ENCODE results near the gene FMO4.

The FMO4 gene

DNA sequence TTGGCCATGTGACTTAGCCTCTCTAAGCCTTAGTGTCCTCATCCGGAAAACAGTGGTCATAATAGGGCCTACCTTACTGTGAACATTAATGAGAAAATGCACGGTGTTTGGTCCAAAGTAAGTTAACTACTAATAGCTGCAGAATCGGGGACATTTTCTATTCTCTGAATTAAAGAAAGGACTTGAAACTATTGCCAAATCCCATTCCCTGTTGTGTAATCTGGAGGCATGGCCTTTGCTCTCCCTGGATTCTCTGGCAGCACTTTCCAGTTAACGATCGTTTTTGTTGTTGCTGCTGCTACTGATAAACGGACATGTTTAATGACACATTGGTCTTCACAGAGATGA, 30.5 kb downstream of the FMO4 start:
- no peak overlapping the region for H3K27ac ChIP-seq (ENCODE audit: extremely low read depth, low read depth, low read length)
- CTCF ChIA-PET: interaction anchor here (0.6 kb wide), 1 partner anchor 700 kb away, joined by 3 read pairs; no protein-coding TSS in a partner anchor
- POLR2A ChIA-PET: no interaction called here
- H3K4me1 ChIP-seq (ENCODE audit: control insufficient read depth, insufficient read depth, low read length): no peaks in the 10 kb centered on the region
- H3K9me3 ChIP-seq (ENCODE audit: control insufficient read depth, insufficient read depth, low read depth, low read length): no peaks in the 10 kb centered on the region; the same call in 1 of the 2 replicates
- no peaks in the 10 kb centered on the region for H3K36me3 ChIP-seq (ENCODE audit: control insufficient read depth in 2 of 2, insufficient read depth in 1 of 2, low read length in 2 of 2)
- TF ChIP-seq ZNF138 (tag by site-specific recombination; IDR thresholded peaks at IDR 0.05; ENCODE audit: borderline replicate concordance): no peak
- TF ChIP-seq, protein P1, sequence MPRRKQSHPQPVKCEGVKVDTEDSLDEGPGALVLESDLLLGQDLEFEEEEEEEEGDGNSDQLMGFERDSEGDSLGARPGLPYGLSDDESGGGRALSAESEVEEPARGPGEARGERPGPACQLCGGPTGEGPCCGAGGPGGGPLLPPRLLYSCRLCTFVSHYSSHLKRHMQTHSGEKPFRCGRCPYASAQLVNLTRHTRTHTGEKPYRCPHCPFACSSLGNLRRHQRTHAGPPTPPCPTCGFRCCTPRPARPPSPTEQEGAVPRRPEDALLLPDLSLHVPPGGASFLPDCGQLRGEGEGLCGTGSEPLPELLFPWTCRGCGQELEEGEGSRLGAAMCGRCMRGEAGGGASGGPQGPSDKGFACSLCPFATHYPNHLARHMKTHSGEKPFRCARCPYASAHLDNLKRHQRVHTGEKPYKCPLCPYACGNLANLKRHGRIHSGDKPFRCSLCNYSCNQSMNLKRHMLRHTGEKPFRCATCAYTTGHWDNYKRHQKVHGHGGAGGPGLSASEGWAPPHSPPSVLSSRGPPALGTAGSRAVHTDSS (tag by site-specific recombination; IDR thresholded peaks at IDR 0.05): no peak
- TF ChIP-seq ZNF239 (tag by site-specific recombination; IDR thresholded peaks at IDR 0.05): no peak
- TF ChIP-seq ZFHX2 (tag by site-specific recombination; conservative IDR thresholded peaks at IDR 0.05): no peak
- TF ChIP-seq, protein P2, sequence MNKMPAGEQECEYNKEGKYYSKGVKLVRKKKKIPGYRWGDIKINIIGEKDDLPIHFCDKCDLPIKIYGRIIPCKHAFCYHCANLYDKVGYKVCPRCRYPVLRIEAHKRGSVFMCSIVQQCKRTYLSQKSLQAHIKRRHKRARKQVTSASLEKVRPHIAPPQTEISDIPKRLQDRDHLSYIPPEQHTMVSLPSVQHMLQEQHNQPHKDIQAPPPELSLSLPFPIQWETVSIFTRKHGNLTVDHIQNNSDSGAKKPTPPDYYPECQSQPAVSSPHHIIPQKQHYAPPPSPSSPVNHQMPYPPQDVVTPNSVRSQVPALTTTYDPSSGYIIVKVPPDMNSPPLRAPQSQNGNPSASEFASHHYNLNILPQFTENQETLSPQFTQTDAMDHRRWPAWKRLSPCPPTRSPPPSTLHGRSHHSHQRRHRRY (tag by site-specific recombination; IDR thresholded peaks at IDR 0.05): no peak
- no peak for TF ChIP-seq ZFP3 (tag by site-specific recombination; IDR thresholded peaks at IDR 0.05; ENCODE audit: low read depth)
- no peak for TF ChIP-seq GLI4 (tag by site-specific recombination; IDR thresholded peaks at IDR 0.05)
- no peak overlapping the region for H3K4me3 ChIP-seq (ENCODE audit: low read depth, low read length)

GRCh38 chr1:171345536-171345935, 31.6 kb downstream of the FMO4 start:
- no peaks in the 10 kb centered on the region for H3K4me1 ChIP-seq (ENCODE audit: control insufficient read depth, insufficient read depth, low read length)
- H3K27ac ChIP-seq (ENCODE audit: extremely low read depth, low read depth, low read length): no peak overlapping the region
- H3K4me3 ChIP-seq (ENCODE audit: low read depth, low read length): no peak overlapping the region
- no peaks in the 10 kb centered on the region for H3K36me3 ChIP-seq (ENCODE audit: control insufficient read depth in 2 of 2, insufficient read depth in 1 of 2, low read length in 2 of 2)
- ChIA-PET CTCF (no interaction called here), POLR2A (no interaction called here)
- no peaks in the 10 kb centered on the region; the same call in 1 of the 2 replicates for H3K9me3 ChIP-seq (ENCODE audit: control insufficient read depth, insufficient read depth, low read depth, low read length)
- no peak for TF ChIP-seq ZIC2 (tag by site-specific recombination; IDR thresholded peaks at IDR 0.05)
- no peak for TF ChIP-seq ZNF837 (tag by site-specific recombination; IDR thresholded peaks at IDR 0.05)
- no peak for TF ChIP-seq ZFHX2 (tag by site-specific recombination; conservative IDR thresholded peaks at IDR 0.05)
- TF ChIP-seq ZNF366 (tag by site-specific recombination; conservative IDR thresholded peaks at IDR 0.05): no peak
- TF ChIP-seq ZNF704 (tag by site-specific recombination; IDR thresholded peaks at IDR 0.05): no peak
- no peak for TF ChIP-seq ZNF792 (tag by site-specific recombination; IDR thresholded peaks at IDR 0.05)
- no peak for TF ChIP-seq ZNF211 (tag by site-specific recombination; IDR thresholded peaks at IDR 0.05; ENCODE audit: low read depth)
- TF ChIP-seq OSR2 (tag by site-specific recombination; IDR thresholded peaks at IDR 0.05): no peak
- no peak for TF ChIP-seq SCRT2 (tag by site-specific recombination; IDR thresholded peaks at IDR 0.05)
- no peak for TF ChIP-seq KLF7 (tag by site-specific recombination; IDR thresholded peaks at IDR 0.05; ENCODE audit: borderline replicate concordance)
- no peak for TF ChIP-seq ZNF184 (tag by site-specific recombination; IDR thresholded peaks at IDR 0.05)
- TF ChIP-seq, protein P3, sequence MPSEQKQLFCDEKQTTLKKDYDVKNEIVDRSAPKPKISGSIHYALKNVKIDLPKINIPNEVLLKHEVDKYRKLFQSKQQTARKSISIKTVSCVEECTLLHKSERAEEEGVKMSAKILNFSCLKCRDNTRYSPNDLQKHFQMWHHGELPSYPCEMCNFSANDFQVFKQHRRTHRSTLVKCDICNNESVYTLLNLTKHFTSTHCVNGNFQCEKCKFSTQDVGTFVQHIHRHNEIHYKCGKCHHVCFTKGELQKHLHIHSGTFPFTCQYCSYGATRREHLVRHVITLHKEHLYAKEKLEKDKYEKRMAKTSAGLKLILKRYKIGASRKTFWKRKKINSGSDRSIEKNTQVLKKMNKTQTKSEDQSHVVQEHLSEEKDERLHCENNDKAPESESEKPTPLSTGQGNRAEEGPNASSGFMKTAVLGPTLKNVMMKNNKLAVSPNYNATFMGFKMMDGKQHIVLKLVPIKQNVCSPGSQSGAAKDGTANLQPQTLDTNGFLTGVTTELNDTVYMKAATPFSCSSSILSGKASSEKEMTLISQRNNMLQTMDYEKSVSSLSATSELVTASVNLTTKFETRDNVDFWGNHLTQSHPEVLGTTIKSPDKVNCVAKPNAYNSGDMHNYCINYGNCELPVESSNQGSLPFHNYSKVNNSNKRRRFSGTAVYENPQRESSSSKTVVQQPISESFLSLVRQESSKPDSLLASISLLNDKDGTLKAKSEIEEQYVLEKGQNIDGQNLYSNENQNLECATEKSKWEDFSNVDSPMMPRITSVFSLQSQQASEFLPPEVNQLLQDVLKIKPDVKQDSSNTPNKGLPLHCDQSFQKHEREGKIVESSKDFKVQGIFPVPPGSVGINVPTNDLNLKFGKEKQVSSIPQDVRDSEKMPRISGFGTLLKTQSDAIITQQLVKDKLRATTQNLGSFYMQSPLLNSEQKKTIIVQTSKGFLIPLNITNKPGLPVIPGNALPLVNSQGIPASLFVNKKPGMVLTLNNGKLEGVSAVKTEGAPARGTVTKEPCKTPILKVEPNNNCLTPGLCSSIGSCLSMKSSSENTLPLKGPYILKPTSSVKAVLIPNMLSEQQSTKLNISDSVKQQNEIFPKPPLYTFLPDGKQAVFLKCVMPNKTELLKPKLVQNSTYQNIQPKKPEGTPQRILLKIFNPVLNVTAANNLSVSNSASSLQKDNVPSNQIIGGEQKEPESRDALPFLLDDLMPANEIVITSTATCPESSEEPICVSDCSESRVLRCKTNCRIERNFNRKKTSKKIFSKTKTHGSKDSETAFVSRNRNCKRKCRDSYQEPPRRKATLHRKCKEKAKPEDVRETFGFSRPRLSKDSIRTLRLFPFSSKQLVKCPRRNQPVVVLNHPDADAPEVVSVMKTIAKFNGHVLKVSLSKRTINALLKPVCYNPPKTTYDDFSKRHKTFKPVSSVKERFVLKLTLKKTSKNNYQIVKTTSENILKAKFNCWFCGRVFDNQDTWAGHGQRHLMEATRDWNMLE (tag by site-specific recombination; conservative IDR thresholded peaks at IDR 0.05; ENCODE audit: low read depth): no peak
- no peak for TF ChIP-seq GLI4 (tag by site-specific recombination; IDR thresholded peaks at IDR 0.05)
- TF ChIP-seq ZNF394 (tag by site-specific recombination; IDR thresholded peaks at IDR 0.05; ENCODE audit: borderline replicate concordance): no peak
- TF ChIP-seq, protein P4, sequence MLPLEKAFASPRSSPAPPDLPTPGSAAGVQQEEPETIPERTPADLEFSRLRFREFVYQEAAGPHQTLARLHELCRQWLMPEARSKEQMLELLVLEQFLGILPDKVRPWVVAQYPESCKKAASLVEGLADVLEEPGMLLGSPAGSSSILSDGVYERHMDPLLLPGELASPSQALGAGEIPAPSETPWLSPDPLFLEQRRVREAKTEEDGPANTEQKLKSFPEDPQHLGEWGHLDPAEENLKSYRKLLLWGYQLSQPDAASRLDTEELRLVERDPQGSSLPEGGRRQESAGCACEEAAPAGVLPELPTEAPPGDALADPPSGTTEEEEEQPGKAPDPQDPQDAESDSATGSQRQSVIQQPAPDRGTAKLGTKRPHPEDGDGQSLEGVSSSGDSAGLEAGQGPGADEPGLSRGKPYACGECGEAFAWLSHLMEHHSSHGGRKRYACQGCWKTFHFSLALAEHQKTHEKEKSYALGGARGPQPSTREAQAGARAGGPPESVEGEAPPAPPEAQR (tag by site-specific recombination; IDR thresholded peaks at IDR 0.05): no peak
- TF ChIP-seq SETDB1 (IDR thresholded peaks at IDR 0.05; ENCODE audit: insufficient read length, low read length): no peak
- no peak for TF ChIP-seq ZNF585B (tag by site-specific recombination; IDR thresholded peaks at IDR 0.05)

Data from HEK293 (cell line).